ENCODE data around the gene VAV2. TPM values are rescaled to one million over a fixed set of nuclear protein-coding genes. Genes with fewer than 3 reads are reported as not detected.
A peak's percentile ranks its signal among the peaks of the same experiment; 100 is the strongest.

Gene VAV2
- total and polyA plus RNA-seq, 11 donors = 3.3 to 9.9 (median 5.3) TPM

GRCh38 chr9:133781828-133782135 is 210.3 kb downstream of the VAV2 start:
- Histone ChIP-seq H3K4me1 (peaks cover 0 to 12% (median 5%) of the 10 kb centered on the region in 12 donors), H3K36me3 (peaks cover 0 to 22% (median 0%) of the 10 kb centered on the region in 9 donors), H3K9me3 (no peaks in the 10 kb centered on the region), H3K4me3 (no peak overlapping the region), H3K27ac (no peak overlapping the region), H3K27me3 (no peaks in the 10 kb centered on the region)
- no peak for TF ChIP-seq CTCF (IDR thresholded peaks at IDR 0.05)
- 84 to 95% (median 91%) methylated on average over 10 of the region's 10 CpGs for WGBS, 4 donors
- no peak for ATAC-seq
- intact Hi-C loops (cut with DNase I) = loop anchor here in 5 of 10 donors (1.0 to 10.0 kb wide), 4 partner anchors 213 to 323 kb away; no protein-coding TSS in a partner anchor
- DNase-seq = peak in 2 of 5 donors; percentile 20 to 43

- ATAC-seq (no peak), DNase-seq (peak in 2 of 5 donors; percentile 16 to 48)
- Histone ChIP-seq H3K4me3 (no peak overlapping the region), H3K9me3 (no peaks in the 10 kb centered on the region), H3K27me3 (no peaks in the 10 kb centered on the region), H3K36me3 (peaks cover 0 to 27% (median 0%) of the 10 kb centered on the region in 9 donors), H3K4me1 (peaks cover 0 to 15% (median 5%) of the 10 kb centered on the region in 12 donors), H3K27ac (no peak overlapping the region)
- TF ChIP-seq POLR2A (IDR thresholded peaks at IDR 0.05) (no peak), CTCF (IDR thresholded peaks at IDR 0.05) (no peak)
- 96 to 97% (median 96%) methylated on average over 11 to 15 of the region's 15 CpGs for WGBS, 4 donors
- intact Hi-C loops (cut with DNase I) = loop anchor here in 3 of 10 donors (10.0 kb wide), 2 partner anchors 314 to 324 kb away; no protein-coding TSS in a partner anchor
These were observed 210.9 kb downstream of the VAV2 start for GRCh38 chr9:133780962-133781827.

- intact Hi-C loops (cut with DNase I) = loop anchor here in 3 of 10 donors (10.0 kb wide), 2 partner anchors 314 to 324 kb away; no protein-coding TSS in a partner anchor
- no peak overlapping the region for H3K4me3 ChIP-seq
- peak in 2 of 5 donors; percentile 22 to 52 for DNase-seq
- WGBS, 4 donors = 87 to 96% (median 95%) methylated on average over 14 to 15 of the region's 15 CpGs
- H3K27ac ChIP-seq = no peak overlapping the region
- no peaks in the 10 kb centered on the region for H3K9me3 ChIP-seq
- H3K27me3 ChIP-seq = no peaks in the 10 kb centered on the region
- no peak for ATAC-seq
- H3K36me3 ChIP-seq = peaks cover 0 to 32% (median under 1%) of the 10 kb centered on the region in 9 donors
- TF ChIP-seq CTCF (IDR thresholded peaks at IDR 0.05) (no peak), POLR2A (IDR thresholded peaks at IDR 0.05) (no peak)
- peaks cover 0 to 15% (median 4%) of the 10 kb centered on the region in 12 donors for H3K4me1 ChIP-seq
These were observed 211.6 kb downstream of the VAV2 start for GRCh38 chr9:133780404-133780945.

Measured in heart left ventricle (tissue), 16 donors.